D721Med (cell line): ENCODE data around the gene PCGF1.
A peak's percentile ranks its signal among the peaks of the same experiment; 100 is the strongest.

Experiments
- DNase-seq: peaks from one replicate; pipeline ENCODE4 v3.0.0; 2011; ENCODE audit warnings: low spot score; ENCODE audit not compliant: insufficient read length
- FAIRE-seq: peaks from 2 replicates; lab custom pipeline; 2011; peaks lifted over from hg19 to GRCh38; lab: Jason Lieb, UNC
- CTCF ChIP-seq: IDR thresholded peaks from 2 replicates; pipeline ENCODE4 v1.5.1; 2012; ENCODE audit warnings: mild to moderate bottlenecking, control low read depth; ENCODE audit not compliant: insufficient read depth; ENCODE audit errors: missing control alignments

Gene PCGF1

GRCh38 chr2:74524955-74525716 lies 17.6 kb upstream of the PCGF1 start:
- no peak for TF ChIP-seq CTCF
- DNase-seq (no peak), FAIRE-seq (no peak)

DNA sequence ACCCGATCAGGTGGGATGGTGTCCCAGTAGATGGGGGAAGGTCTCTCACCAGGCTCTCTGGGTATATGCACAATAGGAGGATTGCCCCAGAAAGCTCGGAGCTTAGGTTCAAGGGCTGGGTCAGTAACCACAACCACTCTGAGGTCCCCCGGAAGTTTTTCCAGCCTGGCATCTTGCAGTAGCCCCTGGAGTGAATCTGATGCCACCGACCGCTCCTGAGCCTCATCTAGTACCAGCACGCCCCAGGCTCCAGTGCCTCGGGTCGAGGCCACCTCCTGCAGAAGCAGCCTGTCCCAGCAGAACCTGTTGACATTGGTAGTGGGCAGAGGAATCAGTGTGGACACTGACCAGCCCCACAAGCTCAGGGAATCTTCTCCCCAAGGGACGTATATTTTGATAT lies 16.5 kb upstream of the PCGF1 start:
- FAIRE-seq: no peak
- TF ChIP-seq CTCF: no peak
- DNase-seq: no peak

DNA sequence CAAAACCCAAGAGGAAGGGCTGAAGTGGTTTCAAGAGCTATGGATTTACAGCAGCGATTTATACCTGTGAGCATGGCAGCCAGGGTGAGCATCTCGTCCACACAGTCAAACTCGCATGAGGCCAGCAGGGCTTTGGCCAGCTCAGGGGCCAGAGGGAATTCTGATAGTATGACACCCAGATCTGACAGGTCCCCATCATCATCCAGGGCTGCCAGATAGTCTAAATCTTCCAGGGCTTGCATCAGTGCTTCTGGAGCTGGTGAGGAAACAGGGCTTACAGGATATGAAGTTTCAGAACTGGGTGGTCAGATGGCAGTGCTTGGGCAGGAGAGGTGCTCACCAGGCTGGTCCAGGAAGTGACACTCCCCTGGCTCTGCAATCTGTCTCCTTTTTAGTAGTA lies 15.0 kb upstream of the PCGF1 start:
- FAIRE-seq: no peak
- no peak for TF ChIP-seq CTCF
- no peak for DNase-seq

DNA sequence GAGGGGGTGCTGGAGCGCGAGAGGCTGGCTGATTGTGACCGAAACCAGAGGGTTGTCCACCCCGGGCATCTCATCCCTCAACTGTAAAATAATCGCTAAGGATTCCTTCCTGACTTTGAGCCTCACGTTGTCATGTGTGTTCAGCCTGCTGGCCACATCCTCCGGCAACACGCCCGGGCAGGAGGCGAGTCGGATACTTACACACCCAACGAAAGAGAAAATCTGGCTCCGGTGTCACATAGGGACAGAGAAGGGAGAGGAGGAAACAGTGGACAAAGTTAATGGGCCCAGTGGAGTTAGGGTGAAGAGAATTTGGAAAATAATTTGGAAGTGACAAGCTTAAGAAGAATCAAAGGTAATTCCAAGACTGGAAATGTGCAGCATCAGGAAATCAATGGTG lies 9.2 kb upstream of the PCGF1 start:
- DNase-seq (no peak), FAIRE-seq (no peak)

GRCh38 chr2:74515981-74516633 lies 8.6 kb upstream of the PCGF1 start:
- FAIRE-seq (no peak), DNase-seq (peak; percentile 96)
- TF ChIP-seq CTCF: no peak

More for the DNA sequence above, 9.2 kb upstream of the PCGF1 start:
- TF ChIP-seq CTCF: no peak

GRCh38 chr2:74515271-74515980 lies 7.9 kb upstream of the PCGF1 start:
- no peak for TF ChIP-seq CTCF
- no peak for DNase-seq
- no peak for FAIRE-seq
